Measurements from ENCODE around the gene BID. TPM values are rescaled to one million over a fixed set of nuclear protein-coding genes. Genes with fewer than 3 reads are reported as not detected.

The BID gene
- total and polyA plus RNA-seq, 2 of the 4 experiments (the other 2 are of a cell fraction): 69.5 to 240 TPM

DNA sequence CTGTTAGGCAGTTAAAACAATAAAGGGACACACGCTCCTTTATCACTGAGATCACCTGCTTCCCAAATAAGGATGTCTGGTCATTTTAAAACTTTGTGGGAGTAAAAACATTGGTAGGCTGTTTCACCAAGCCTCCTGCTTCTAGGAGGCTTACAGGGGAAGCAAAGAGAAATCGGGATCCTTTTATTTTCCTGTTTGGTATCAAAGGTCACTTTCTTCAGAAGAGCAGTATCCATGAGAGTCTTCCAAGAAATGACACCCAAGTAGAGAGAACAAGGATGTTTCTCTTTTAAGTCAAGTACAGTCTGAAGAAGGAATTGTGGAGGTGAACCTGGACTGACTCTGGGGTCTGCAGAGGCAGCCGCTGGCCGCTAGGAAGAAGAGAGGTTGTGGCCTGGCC lies 36.9 kb upstream of the BID start:
- dilution Hi-C loops (cut with HindIII; ENCODE audit: low sequenced_read_pairs, unreplicated experiment): no loop called here
- no peaks in the 10 kb centered on the region for H3K79me1 ChIP-seq (ENCODE audit: low read depth in 1 of 2, low read length in 2 of 2)
- no peak overlapping the region for H2AK9ac ChIP-seq (replicated peaks; ENCODE audit: low read depth, low read length, poor library complexity)
- intact Hi-C loops (cut with micrococcal nuclease): no loop called here
- ATAC-seq (ENCODE audit: low read depth) (no peak), DNase-seq (no peak)
- H3K23ac ChIP-seq (ENCODE audit: low read depth, low read length): no peak overlapping the region
- no peaks in the 10 kb centered on the region for H3K9me3 ChIP-seq (ENCODE audit: control insufficient read depth, insufficient read depth, low read length)
- ChIA-PET POLR2A (ENCODE audit: unreplicated experiment) (no interaction called here), CTCF (interaction anchor here (0.6 kb wide), 1 partner anchor 24 kb away, joined by 4 read pairs; no protein-coding TSS in a partner anchor)
- 88% methylated on average over 3 of the region's 4 CpGs; no CpG with 5 or more reads in 1 of the 2 experiments for WGBS, 2 experiments (ENCODE audit: extremely low coverage in 2 of 2, insufficient read length in 1 of 2)
- peaks cover 9% of the 10 kb centered on the region for H3K4me1 ChIP-seq (ENCODE audit: control insufficient read depth, insufficient read depth, low read length)
- no peak overlapping the region for H2AK5ac ChIP-seq (ENCODE audit: low read depth, low read length)
- no peak overlapping the region for H3K18ac ChIP-seq (ENCODE audit: low read depth, low read length)
- no peaks in the 10 kb centered on the region for H3K9me1 ChIP-seq (ENCODE audit: insufficient read depth, low read length)
- no peaks in the 10 kb centered on the region; the same call in 1 of the 2 replicates for H4K20me1 ChIP-seq (ENCODE audit: insufficient read depth, low read length)
- no peak overlapping the region for H3K4me2 ChIP-seq (ENCODE audit: low read depth, low read length)
- no peak overlapping the region for H3K9ac ChIP-seq (ENCODE audit: low read depth, low read length)
- no peak overlapping the region for H3K27ac ChIP-seq (ENCODE audit: insufficient read depth, low read length)
- H2BK120ac ChIP-seq (ENCODE audit: low read depth, low read length): no peak overlapping the region
- H4K8ac ChIP-seq (ENCODE audit: low read depth in 2 of 2, low read length in 2 of 2): no peak overlapping the region
- no peak overlapping the region for H2AFZ ChIP-seq (replicated peaks; ENCODE audit: low read length, poor library complexity)
- H2BK15ac ChIP-seq (ENCODE audit: low read depth, low read length): no peak overlapping the region
- H3K36me3 ChIP-seq (ENCODE audit: control insufficient read depth, insufficient read depth, low read length): peaks cover 40% of the 10 kb centered on the region
- H4K5ac ChIP-seq (ENCODE audit: low read depth, low read length): no peak overlapping the region
- no peak overlapping the region for H3K4me3 ChIP-seq (ENCODE audit: insufficient read depth, low read depth, low read length)
- TF ChIP-seq MAZ (IDR thresholded peaks at IDR 0.05; ENCODE audit: borderline replicate concordance, low read depth, low read length) (no peak), RAD21 (IDR thresholded peaks at IDR 0.05; ENCODE audit: low read length) (no peak), RCOR1 (IDR thresholded peaks at IDR 0.05; ENCODE audit: insufficient replicate concordance, low read length) (no peak), MXI1 (IDR thresholded peaks at IDR 0.05; ENCODE audit: borderline replicate concordance, low read depth, low read length) (no peak), CHD1 (IDR thresholded peaks at IDR 0.05; ENCODE audit: low read depth, low read length) (no peak), MAFK (IDR thresholded peaks at IDR 0.05; ENCODE audit: low read depth, low read length) (no peak), BHLHE40 (IDR thresholded peaks at IDR 0.05; ENCODE audit: low read depth, low read length) (no peak), SMC3 (IDR thresholded peaks at IDR 0.05; ENCODE audit: low read depth, low read length) (no peak), POLR2A (IDR thresholded peaks at IDR 0.05; ENCODE audit: low read depth, low read length) (no peak), RFX5 (IDR thresholded peaks at IDR 0.05; ENCODE audit: low read depth, low read length) (no peak), FOS (IDR thresholded peaks at IDR 0.05; ENCODE audit: low read depth, low read length) (no peak), CEBPB (IDR thresholded peaks at IDR 0.05; ENCODE audit: low read depth, low read length) (no peak), NFE2L2 (IDR thresholded peaks at IDR 0.05; ENCODE audit: low read depth, low read length) (no peak)
- TF ChIP-seq, protein P1, sequence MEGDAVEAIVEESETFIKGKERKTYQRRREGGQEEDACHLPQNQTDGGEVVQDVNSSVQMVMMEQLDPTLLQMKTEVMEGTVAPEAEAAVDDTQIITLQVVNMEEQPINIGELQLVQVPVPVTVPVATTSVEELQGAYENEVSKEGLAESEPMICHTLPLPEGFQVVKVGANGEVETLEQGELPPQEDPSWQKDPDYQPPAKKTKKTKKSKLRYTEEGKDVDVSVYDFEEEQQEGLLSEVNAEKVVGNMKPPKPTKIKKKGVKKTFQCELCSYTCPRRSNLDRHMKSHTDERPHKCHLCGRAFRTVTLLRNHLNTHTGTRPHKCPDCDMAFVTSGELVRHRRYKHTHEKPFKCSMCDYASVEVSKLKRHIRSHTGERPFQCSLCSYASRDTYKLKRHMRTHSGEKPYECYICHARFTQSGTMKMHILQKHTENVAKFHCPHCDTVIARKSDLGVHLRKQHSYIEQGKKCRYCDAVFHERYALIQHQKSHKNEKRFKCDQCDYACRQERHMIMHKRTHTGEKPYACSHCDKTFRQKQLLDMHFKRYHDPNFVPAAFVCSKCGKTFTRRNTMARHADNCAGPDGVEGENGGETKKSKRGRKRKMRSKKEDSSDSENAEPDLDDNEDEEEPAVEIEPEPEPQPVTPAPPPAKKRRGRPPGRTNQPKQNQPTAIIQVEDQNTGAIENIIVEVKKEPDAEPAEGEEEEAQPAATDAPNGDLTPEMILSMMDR (conservative IDR thresholded peaks at IDR 0.05; ENCODE audit: low read depth, low read length): no peak
- TF ChIP-seq, protein P2, sequence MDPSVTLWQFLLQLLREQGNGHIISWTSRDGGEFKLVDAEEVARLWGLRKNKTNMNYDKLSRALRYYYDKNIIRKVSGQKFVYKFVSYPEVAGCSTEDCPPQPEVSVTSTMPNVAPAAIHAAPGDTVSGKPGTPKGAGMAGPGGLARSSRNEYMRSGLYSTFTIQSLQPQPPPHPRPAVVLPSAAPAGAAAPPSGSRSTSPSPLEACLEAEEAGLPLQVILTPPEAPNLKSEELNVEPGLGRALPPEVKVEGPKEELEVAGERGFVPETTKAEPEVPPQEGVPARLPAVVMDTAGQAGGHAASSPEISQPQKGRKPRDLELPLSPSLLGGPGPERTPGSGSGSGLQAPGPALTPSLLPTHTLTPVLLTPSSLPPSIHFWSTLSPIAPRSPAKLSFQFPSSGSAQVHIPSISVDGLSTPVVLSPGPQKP (IDR thresholded peaks at IDR 0.05; ENCODE audit: borderline replicate concordance, low read depth, low read length): no peak
- TF ChIP-seq, protein P3, sequence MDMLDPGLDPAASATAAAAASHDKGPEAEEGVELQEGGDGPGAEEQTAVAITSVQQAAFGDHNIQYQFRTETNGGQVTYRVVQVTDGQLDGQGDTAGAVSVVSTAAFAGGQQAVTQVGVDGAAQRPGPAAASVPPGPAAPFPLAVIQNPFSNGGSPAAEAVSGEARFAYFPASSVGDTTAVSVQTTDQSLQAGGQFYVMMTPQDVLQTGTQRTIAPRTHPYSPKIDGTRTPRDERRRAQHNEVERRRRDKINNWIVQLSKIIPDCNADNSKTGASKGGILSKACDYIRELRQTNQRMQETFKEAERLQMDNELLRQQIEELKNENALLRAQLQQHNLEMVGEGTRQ (IDR thresholded peaks at IDR 0.05; ENCODE audit: low read depth, low read length): no peak
- H3K4ac ChIP-seq (ENCODE audit: low read depth, low read length): no peak overlapping the region
- H2BK5ac ChIP-seq (ENCODE audit: low read depth, low read length, poor library complexity, severe bottlenecking): no peak overlapping the region
- H3K56ac ChIP-seq (ENCODE audit: extremely low read depth, insufficient read depth, low read length): no peak overlapping the region
- no peak overlapping the region for H2BK20ac ChIP-seq (ENCODE audit: low read depth, low read length)
- no peak overlapping the region for H3K14ac ChIP-seq (replicated peaks; ENCODE audit: low read depth, low read length)
- no peaks in the 10 kb centered on the region for H3K27me3 ChIP-seq (ENCODE audit: control insufficient read depth, insufficient read depth, low read length)
- in situ Hi-C loops (cut with MboI; ENCODE audit: low sequenced_read_pairs): loop anchor here (25.0 kb wide), 1 partner anchor 724 kb away; the partner anchor contains the start of gene IL17RA
- no peak overlapping the region for H4K91ac ChIP-seq (ENCODE audit: insufficient read depth, low read depth, low read length)
- no TSS peak for BruUV-seq (replicated peaks)
